ENCODE data around the gene REC114. TPM values are rescaled to one million over a fixed set of nuclear protein-coding genes. Genes with fewer than 3 reads are reported as not detected.
A peak's percentile ranks its signal among the peaks of the same experiment; 100 is the strongest.
"Not testable (repeated sequence)": the region's sequence is repeated elsewhere in the genome, so short reads cannot be mapped to it uniquely, and the experiment has no call there.

The REC114 gene
- total RNA-seq, 1 experiment from 2014 or later = not detected

- in situ Hi-C loops (cut with HindIII; ENCODE audit: low pct_unique_long_range_greater_than_20kb, low sequenced_read_pairs) = no loop called here
- peak; percentile 71 for DNase-seq (ENCODE audit: low read depth)
These were observed 121.3 kb downstream of the REC114 start for GRCh38 chr15:73564255-73564654.

GRCh38 chr15:73567020-73567419 is 124.1 kb downstream of the REC114 start:
- in situ Hi-C loops (cut with HindIII; ENCODE audit: low pct_unique_long_range_greater_than_20kb, low sequenced_read_pairs) = no loop called here
- no peak for DNase-seq (ENCODE audit: low read depth)

GRCh38 chr15:73568564-73569280 is 125.8 kb downstream of the REC114 start:
- in situ Hi-C loops (cut with HindIII; ENCODE audit: low pct_unique_long_range_greater_than_20kb, low sequenced_read_pairs) = no loop called here
- DNase-seq (ENCODE audit: low read depth) = no peak

- no peak for DNase-seq (ENCODE audit: low read depth)
- in situ Hi-C loops (cut with HindIII; ENCODE audit: low pct_unique_long_range_greater_than_20kb, low sequenced_read_pairs) = no loop called here
These were observed 126.4 kb downstream of the REC114 start for GRCh38 chr15:73569361-73569760.

- peak; percentile 68 for DNase-seq (ENCODE audit: low read depth)
These were observed 127.5 kb downstream of the REC114 start for GRCh38 chr15:73570355-73571032.

GRCh38 chr15:73571346-73571745 is 128.4 kb downstream of the REC114 start:
- DNase-seq (ENCODE audit: low read depth) = peak; percentile 76
- in situ Hi-C loops (cut with HindIII; ENCODE audit: low pct_unique_long_range_greater_than_20kb, low sequenced_read_pairs) = no loop called here

More at GRCh38 chr15:73570355-73571032, 127.5 kb downstream of the REC114 start:
- in situ Hi-C loops (cut with HindIII; ENCODE audit: low pct_unique_long_range_greater_than_20kb, low sequenced_read_pairs) = no loop called here

- no peak for DNase-seq (ENCODE audit: low read depth)
- in situ Hi-C loops (cut with HindIII; ENCODE audit: low pct_unique_long_range_greater_than_20kb, low sequenced_read_pairs) = no loop called here
These were observed 129.3 kb downstream of the REC114 start for GRCh38 chr15:73572296-73572695.

GRCh38 chr15:73573037-73573436 is 130.1 kb downstream of the REC114 start:
- in situ Hi-C loops (cut with HindIII; ENCODE audit: low pct_unique_long_range_greater_than_20kb, low sequenced_read_pairs) = no loop called here

GRCh38 chr15:73573572-73573971 is 130.6 kb downstream of the REC114 start:
- no peak for DNase-seq (ENCODE audit: low read depth)
- in situ Hi-C loops (cut with HindIII; ENCODE audit: low pct_unique_long_range_greater_than_20kb, low sequenced_read_pairs) = no loop called here

More at GRCh38 chr15:73573037-73573436, 130.1 kb downstream of the REC114 start:
- no peak for DNase-seq (ENCODE audit: low read depth)

- in situ Hi-C loops (cut with HindIII; ENCODE audit: low pct_unique_long_range_greater_than_20kb, low sequenced_read_pairs) = no loop called here
- DNase-seq (ENCODE audit: low read depth) = no peak
These were observed 132.8 kb downstream of the REC114 start for GRCh38 chr15:73575636-73576247.

- in situ Hi-C loops (cut with HindIII; ENCODE audit: low pct_unique_long_range_greater_than_20kb, low sequenced_read_pairs); DNase-seq (ENCODE audit: low read depth): not testable (repeated sequence)
These were observed 134.6 kb downstream of the REC114 start for GRCh38 chr15:73577593-73577992.

GRCh38 chr15:73578026-73578425 is 135.1 kb downstream of the REC114 start:
- DNase-seq (ENCODE audit: low read depth) = no peak
- in situ Hi-C loops (cut with HindIII; ENCODE audit: low pct_unique_long_range_greater_than_20kb, low sequenced_read_pairs) = no loop called here

GRCh38 chr15:73582851-73583379 is 140.0 kb downstream of the REC114 start:
- in situ Hi-C loops (cut with HindIII; ENCODE audit: low pct_unique_long_range_greater_than_20kb, low sequenced_read_pairs) = no loop called here

GRCh38 chr15:73583544-73583943 is 140.6 kb downstream of the REC114 start:
- no peak for DNase-seq (ENCODE audit: low read depth)
- in situ Hi-C loops (cut with HindIII; ENCODE audit: low pct_unique_long_range_greater_than_20kb, low sequenced_read_pairs) = no loop called here

More at GRCh38 chr15:73582851-73583379, 140.0 kb downstream of the REC114 start:
- no peak for DNase-seq (ENCODE audit: low read depth)

- in situ Hi-C loops (cut with HindIII; ENCODE audit: low pct_unique_long_range_greater_than_20kb, low sequenced_read_pairs) = no loop called here
- DNase-seq (ENCODE audit: low read depth) = no peak
These were observed 141.9 kb downstream of the REC114 start for GRCh38 chr15:73584699-73585420.

GRCh38 chr15:73585871-73586654 is 143.1 kb downstream of the REC114 start:
- DNase-seq (ENCODE audit: low read depth) = no peak
- in situ Hi-C loops (cut with HindIII; ENCODE audit: low pct_unique_long_range_greater_than_20kb, low sequenced_read_pairs) = no loop called here

- in situ Hi-C loops (cut with HindIII; ENCODE audit: low pct_unique_long_range_greater_than_20kb, low sequenced_read_pairs) = no loop called here
- DNase-seq (ENCODE audit: low read depth) = no peak
These were observed 146.8 kb downstream of the REC114 start for GRCh38 chr15:73589766-73590165.

GRCh38 chr15:73590263-73590662 is 147.3 kb downstream of the REC114 start:
- in situ Hi-C loops (cut with HindIII; ENCODE audit: low pct_unique_long_range_greater_than_20kb, low sequenced_read_pairs) = no loop called here
- DNase-seq (ENCODE audit: low read depth) = no peak

Measured in Caki2 (cell line).